Smooth muscle cell (in vitro differentiated cells): ENCODE measurements around the gene USP2. TPM values are rescaled to one million over a fixed set of nuclear protein-coding genes. Genes with fewer than 3 reads are reported as not detected.
A peak's percentile ranks its signal among the peaks of the same experiment; 100 is the strongest.

Experiments
- DNase-seq: peaks from one replicate; lab custom pipeline; 2025; ENCODE audit not compliant: unreplicated experiment; lab: John Stamatoyannopoulos, UW
- H2AFZ ChIP-seq: fragments of 200-600 bp; sonication (generic); 2 replicates; pipeline ENCODE4 v1.6.0; 2016; ENCODE audit warnings: antibody characterized with exemption, low read depth, mild to moderate bottlenecking
- H3F3A ChIP-seq: fragments of 200-600 bp; sonication (generic); 2 replicates; pipeline ENCODE4 v1.6.0; 2017; ENCODE audit warnings: antibody characterized with exemption, low read depth
- H3K27ac ChIP-seq: fragments of 200-600 bp; sonication (generic); 2 replicates; pipeline ENCODE4 v1.5.1; 2016; ENCODE audit warnings: low read depth, mild to moderate bottlenecking
- H3K27me3 ChIP-seq: fragments of 200-600 bp; sonication (generic); 2 replicates; pipeline ENCODE4 v1.6.1; 2016; ENCODE audit warnings: low read depth, mild to moderate bottlenecking
- H3K36me3 ChIP-seq: fragments of 200-600 bp; sonication (generic); 2 replicates; pipeline ENCODE4 v1.5.1; 2016; ENCODE audit warnings: low read depth
- H3K4me1 ChIP-seq: fragments of 200-600 bp; sonication (generic); 2 replicates; pipeline ENCODE4 v1.5.1; 2016; ENCODE audit warnings: low read depth
- H3K4me2 ChIP-seq: fragments of 200-600 bp; sonication (generic); 2 replicates; pipeline ENCODE4 v1.6.0; 2016; ENCODE audit warnings: mild to moderate bottlenecking
- H3K4me3 ChIP-seq: fragments of 200-600 bp; sonication (generic); 2 replicates; pipeline ENCODE4 v1.5.1; 2016; ENCODE audit warnings: mild to moderate bottlenecking
- H3K79me2 ChIP-seq: fragments of 200-600 bp; sonication (generic); 2 replicates; pipeline ENCODE4 v1.6.0; 2016; ENCODE audit warnings: low read depth, mild to moderate bottlenecking
- H3K9ac ChIP-seq: fragments of 200-600 bp; sonication (generic); 2 replicates; pipeline ENCODE4 v1.6.0; 2016; ENCODE audit warnings: low read depth
- H3K9me3 ChIP-seq: fragments of 200-600 bp; sonication (generic); replicated peaks from 2 replicates; pipeline ENCODE4 v1.5.1; 2016; ENCODE audit warnings: low read depth
- H4K20me1 ChIP-seq: fragments of 200-600 bp; sonication (generic); 2 replicates; pipeline ENCODE4 v1.6.0; 2016; ENCODE audit warnings: low read depth
- WGBS: methylation state at CpG from one replicate; pipeline ENCODE4 v1.1.7; 2016; ENCODE audit warnings: low lambda C conversion rate; 5-methylcytosine and 5-hydroxymethylcytosine counted together
- polyA plus RNA-seq: library from polyadenylated mRNA; unstranded; fragments of >200 nt; fragmentation: Nextera tagmentation; extraction: Ambion mirVana; gene quantifications from 2 replicates; pipeline ENCODE4 v1.2.1, GENCODE V29; 2016
- total RNA-seq: library from RNA; depleted of rRNA; stranded (reverse); fragments of >200 nt; gene quantifications from 2 replicates; pipeline ENCODE4 v1.2.3, GENCODE V29; 2014
- TF ChIP-seq, protein P1 (sequence below): fragments of 200-600 bp; sonication (generic); IDR thresholded peaks from 2 replicates; pipeline ENCODE4 v1.5.1; 2017; ENCODE audit warnings: borderline replicate concordance, mild to moderate bottlenecking, antibody characterized with exemption; ENCODE audit not compliant: insufficient read depth, poor library complexity, severe bottlenecking

Gene USP2
- total and polyA plus RNA-seq, 2 experiments from 2014 or later = 0.25 to 1.4 TPM

DNA sequence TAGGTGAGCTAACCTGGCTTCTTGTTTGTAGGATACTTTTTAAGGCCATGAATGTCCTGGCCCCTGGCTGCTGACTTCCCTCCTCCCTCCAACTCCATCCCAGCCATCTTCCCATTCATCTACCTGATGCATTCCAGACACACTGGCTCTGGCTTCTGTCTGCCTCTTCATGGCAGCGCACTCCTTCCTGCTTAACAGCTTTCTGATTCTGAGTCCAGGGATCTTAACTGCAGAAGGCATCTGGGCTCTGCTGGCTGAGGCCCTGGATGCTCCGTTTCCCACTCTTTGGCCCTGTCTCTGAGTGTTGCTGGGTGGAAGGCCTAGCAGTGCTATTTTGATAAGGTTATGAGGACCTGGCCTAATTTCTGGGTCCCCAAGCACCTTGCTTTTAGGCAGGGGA lies 43.3 kb upstream of the USP2 start:
- peaks cover 24% of the 10 kb centered on the region for H4K20me1 ChIP-seq
- TF ChIP-seq, protein P1, sequence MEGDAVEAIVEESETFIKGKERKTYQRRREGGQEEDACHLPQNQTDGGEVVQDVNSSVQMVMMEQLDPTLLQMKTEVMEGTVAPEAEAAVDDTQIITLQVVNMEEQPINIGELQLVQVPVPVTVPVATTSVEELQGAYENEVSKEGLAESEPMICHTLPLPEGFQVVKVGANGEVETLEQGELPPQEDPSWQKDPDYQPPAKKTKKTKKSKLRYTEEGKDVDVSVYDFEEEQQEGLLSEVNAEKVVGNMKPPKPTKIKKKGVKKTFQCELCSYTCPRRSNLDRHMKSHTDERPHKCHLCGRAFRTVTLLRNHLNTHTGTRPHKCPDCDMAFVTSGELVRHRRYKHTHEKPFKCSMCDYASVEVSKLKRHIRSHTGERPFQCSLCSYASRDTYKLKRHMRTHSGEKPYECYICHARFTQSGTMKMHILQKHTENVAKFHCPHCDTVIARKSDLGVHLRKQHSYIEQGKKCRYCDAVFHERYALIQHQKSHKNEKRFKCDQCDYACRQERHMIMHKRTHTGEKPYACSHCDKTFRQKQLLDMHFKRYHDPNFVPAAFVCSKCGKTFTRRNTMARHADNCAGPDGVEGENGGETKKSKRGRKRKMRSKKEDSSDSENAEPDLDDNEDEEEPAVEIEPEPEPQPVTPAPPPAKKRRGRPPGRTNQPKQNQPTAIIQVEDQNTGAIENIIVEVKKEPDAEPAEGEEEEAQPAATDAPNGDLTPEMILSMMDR = no peak
- no peaks in the 10 kb centered on the region for H3K27me3 ChIP-seq
- H3K4me2 ChIP-seq = no peak overlapping the region
- H3K79me2 ChIP-seq = peaks cover 26% of the 10 kb centered on the region
- no peak overlapping the region for H3K27ac ChIP-seq
- H3K9ac ChIP-seq = no peak overlapping the region
- H3K36me3 ChIP-seq = no peaks in the 10 kb centered on the region
- 54% methylated on average over 2 of the region's 2 CpGs for WGBS
- H2AFZ ChIP-seq = no peak overlapping the region
- peaks cover 12% of the 10 kb centered on the region for H3K4me1 ChIP-seq
- H3K9me3 ChIP-seq = no peaks in the 10 kb centered on the region
- H3F3A ChIP-seq = no peaks in the 10 kb centered on the region
- DNase-seq = no peak
- H3K4me3 ChIP-seq = no peak overlapping the region

GRCh38 chr11:119424276-119424675 lies 42.8 kb upstream of the USP2 start:
- Histone ChIP-seq H3K36me3 (no peaks in the 10 kb centered on the region), H3K4me2 (no peak overlapping the region), H3K9ac (no peak overlapping the region), H4K20me1 (peaks cover 29% of the 10 kb centered on the region), H3K79me2 (peaks cover 29% of the 10 kb centered on the region), H2AFZ (no peak overlapping the region), H3K4me3 (no peak overlapping the region), H3K4me1 (peaks cover 12% of the 10 kb centered on the region), H3K27me3 (no peaks in the 10 kb centered on the region), H3F3A (no peaks in the 10 kb centered on the region), H3K9me3 (no peaks in the 10 kb centered on the region), H3K27ac (no peak overlapping the region)
- no peak for DNase-seq
- TF ChIP-seq, protein P1 = no peak
- 92% methylated on average over 3 of the region's 3 CpGs for WGBS

DNA sequence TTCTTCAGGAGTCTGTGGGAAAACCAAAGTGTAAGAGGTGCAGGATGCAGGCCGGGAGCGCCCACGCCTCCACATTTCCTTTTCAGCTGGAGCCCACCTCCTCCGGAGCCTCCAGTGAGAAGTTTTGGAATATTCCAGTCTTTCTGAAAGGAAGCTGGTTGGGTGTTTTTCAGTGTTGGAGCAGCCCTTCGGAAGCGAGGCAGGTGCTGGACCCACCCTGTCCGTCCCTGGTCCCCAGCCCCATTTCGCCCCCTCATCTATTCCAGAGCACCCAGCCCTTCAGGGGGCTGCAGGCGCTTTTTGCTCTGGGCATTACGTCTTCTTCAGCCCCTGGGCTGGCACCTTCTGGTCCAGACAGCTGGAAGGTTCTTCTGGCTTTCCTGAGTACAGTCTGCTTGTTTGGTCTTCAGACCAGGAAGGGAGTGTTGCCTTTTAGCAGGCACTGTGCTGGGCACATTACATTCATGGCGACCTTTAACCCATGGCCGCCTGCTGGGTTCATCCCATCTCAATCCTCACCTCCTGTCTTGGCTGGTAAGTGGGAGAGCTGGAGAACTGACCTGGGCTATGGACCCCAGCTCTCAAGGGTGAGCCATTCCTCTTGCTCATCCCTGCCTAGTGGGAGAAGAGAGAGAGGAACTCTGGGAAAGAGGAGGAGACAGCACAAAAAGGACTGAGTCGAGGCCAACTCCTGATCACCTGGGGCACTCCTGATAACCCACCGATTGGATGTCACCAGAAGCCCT lies 42.2 kb upstream of the USP2 start:
- Histone ChIP-seq H3K27ac (no peak overlapping the region), H4K20me1 (peaks cover 30% of the 10 kb centered on the region), H3K4me3 (peak overlapping the region; percentile 54), H3F3A (no peaks in the 10 kb centered on the region), H3K9me3 (no peaks in the 10 kb centered on the region), H3K27me3 (no peaks in the 10 kb centered on the region), H3K4me2 (peak overlapping the region; percentile 98), H3K79me2 (peaks cover 29% of the 10 kb centered on the region), H3K4me1 (peaks cover 12% of the 10 kb centered on the region), H2AFZ (peak overlapping the region; percentile 53), H3K9ac (no peak overlapping the region), H3K36me3 (no peaks in the 10 kb centered on the region)
- TF ChIP-seq, protein P1 = no peak
- DNase-seq = no peak
- 73% methylated on average over 14 of the region's 14 CpGs for WGBS
